Panc1 (cell line): ENCODE measurements around the gene LINGO4.

Experiments used
- CTCF ChIP-seq: fragments of 450-650 bp; IDR thresholded peaks from 2 replicates; pipeline ENCODE4 v1.5.1; 2017; ENCODE audit warnings: mild to moderate bottlenecking
- POLR2AphosphoS5 ChIP-seq: IDR thresholded peaks from 2 replicates; pipeline ENCODE4 v1.6.1; 2012; ENCODE audit warnings: mild to moderate bottlenecking, low read depth, low read length, moderate library complexity
- REST ChIP-seq, 2 experiments: IDR thresholded peaks; 2 replicates each; pipeline ENCODE4 v1.6.1; 2011 to 2012; ENCODE audit warnings: low read depth in 2 of 2, control low read depth in 1 of 2, low read length in 1 of 2, mild to moderate bottlenecking in 1 of 2, moderate library complexity in 1 of 2; ENCODE audit not compliant: insufficient read depth in 1 of 2
- SIN3A ChIP-seq: IDR thresholded peaks from 2 replicates; pipeline ENCODE4 v1.6.1; 2012; ENCODE audit warnings: low read depth, mild to moderate bottlenecking, low read length, moderate library complexity, borderline replicate concordance; ENCODE audit not compliant: insufficient read depth
- TCF7L2 ChIP-seq: IDR thresholded peaks from 2 replicates; pipeline ENCODE4 v1.6.1; 2011; ENCODE audit warnings: mild to moderate bottlenecking, low read depth, low read length, inconsistent platforms

GRCh38 chr1:151798571-151798970 is 6.6 kb downstream of the LINGO4 start:
- TF ChIP-seq POLR2AphosphoS5 (no peak), CTCF (no peak), SIN3A (no peak), REST (IDR thresholded peaks at IDR 0.05; ENCODE audit: insufficient read depth in 1 of 2, low read depth in 2 of 2, low read length in 1 of 2) (no peak), TCF7L2 (no peak)
